Measurements from ENCODE around the gene PTPRR. TPM values are rescaled to one million over a fixed set of nuclear protein-coding genes. Genes with fewer than 3 reads are reported as not detected.

Gene PTPRR
- total and polyA plus RNA-seq, 8 donors, result 0.45 to 11.1 (median 3.9) TPM; not detected in 2

DNA sequence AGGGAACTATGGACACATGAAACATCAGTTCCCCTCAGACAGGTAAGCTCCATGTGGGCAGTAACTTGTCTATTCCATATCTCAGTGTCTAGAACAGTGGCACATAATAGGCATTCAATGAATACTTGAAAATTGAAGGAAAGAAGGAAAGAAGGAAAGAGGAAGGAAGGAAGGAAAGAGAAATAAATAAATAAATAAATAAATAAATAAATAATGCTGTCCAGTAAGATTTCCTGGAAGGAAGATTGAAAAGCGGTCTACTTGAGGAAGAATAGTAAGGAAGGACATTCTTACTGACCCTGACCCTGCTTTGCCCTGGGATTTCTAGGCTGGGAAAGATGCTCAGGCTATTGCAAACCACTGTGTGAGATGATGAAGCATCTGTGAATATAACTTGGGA, 91.5 kb downstream of the PTPRR start:
- intact Hi-C loops (cut with DNase I; ENCODE audit: low total_unique reads), result no loop called here
- Histone ChIP-seq H3K36me3 (no peaks in the 10 kb centered on the region), H3K27ac (no peak overlapping the region), H3K9me3 (no peaks in the 10 kb centered on the region), H3K4me3 (no peak overlapping the region), H3K27me3 (no peaks in the 10 kb centered on the region), H3K4me1 (no peaks in the 10 kb centered on the region)
- no peak for DNase-seq
- 86 to 95% (median 91%) methylated on average over 1 of the region's 1 CpG for WGBS, 5 donors
- TF ChIP-seq, protein P1, sequence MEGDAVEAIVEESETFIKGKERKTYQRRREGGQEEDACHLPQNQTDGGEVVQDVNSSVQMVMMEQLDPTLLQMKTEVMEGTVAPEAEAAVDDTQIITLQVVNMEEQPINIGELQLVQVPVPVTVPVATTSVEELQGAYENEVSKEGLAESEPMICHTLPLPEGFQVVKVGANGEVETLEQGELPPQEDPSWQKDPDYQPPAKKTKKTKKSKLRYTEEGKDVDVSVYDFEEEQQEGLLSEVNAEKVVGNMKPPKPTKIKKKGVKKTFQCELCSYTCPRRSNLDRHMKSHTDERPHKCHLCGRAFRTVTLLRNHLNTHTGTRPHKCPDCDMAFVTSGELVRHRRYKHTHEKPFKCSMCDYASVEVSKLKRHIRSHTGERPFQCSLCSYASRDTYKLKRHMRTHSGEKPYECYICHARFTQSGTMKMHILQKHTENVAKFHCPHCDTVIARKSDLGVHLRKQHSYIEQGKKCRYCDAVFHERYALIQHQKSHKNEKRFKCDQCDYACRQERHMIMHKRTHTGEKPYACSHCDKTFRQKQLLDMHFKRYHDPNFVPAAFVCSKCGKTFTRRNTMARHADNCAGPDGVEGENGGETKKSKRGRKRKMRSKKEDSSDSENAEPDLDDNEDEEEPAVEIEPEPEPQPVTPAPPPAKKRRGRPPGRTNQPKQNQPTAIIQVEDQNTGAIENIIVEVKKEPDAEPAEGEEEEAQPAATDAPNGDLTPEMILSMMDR (IDR thresholded peaks at IDR 0.05), result no peak
- TF ChIP-seq POLR2A (IDR thresholded peaks at IDR 0.05) (no peak), POLR2AphosphoS5 (IDR thresholded peaks at IDR 0.05) (no peak), EP300 (IDR thresholded peaks at IDR 0.05) (no peak)

DNA sequence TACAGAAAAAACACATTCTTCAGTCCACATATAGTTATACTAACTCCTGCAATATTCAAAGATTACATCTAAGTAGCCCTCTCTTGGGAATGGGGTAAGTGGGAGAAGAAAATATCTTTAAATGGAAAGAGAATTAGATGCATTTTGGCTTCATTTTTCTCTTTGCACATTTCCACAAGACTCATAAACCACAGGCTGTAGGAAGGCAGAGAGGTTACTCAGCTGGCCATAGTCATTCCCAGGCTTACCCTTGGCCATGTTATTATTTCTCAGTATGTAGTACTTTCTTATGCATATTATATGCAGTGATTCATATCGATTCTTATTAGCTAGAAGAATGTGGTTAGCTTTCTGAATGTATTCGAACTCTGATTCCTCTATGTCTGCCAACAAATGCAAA, 92.2 kb downstream of the PTPRR start:
- no peak for TF ChIP-seq POLR2A (IDR thresholded peaks at IDR 0.05)
- TF ChIP-seq, protein P1 (IDR thresholded peaks at IDR 0.05), result no peak
- TF ChIP-seq EP300 (IDR thresholded peaks at IDR 0.05), result no peak
- no peak for TF ChIP-seq POLR2AphosphoS5 (IDR thresholded peaks at IDR 0.05)
- WGBS, 5 donors, result 72 to 86% (median 84%) methylated on average over 2 of the region's 2 CpGs
- intact Hi-C loops (cut with DNase I; ENCODE audit: low total_unique reads), result no loop called here
- H3K4me1 ChIP-seq, result no peaks in the 10 kb centered on the region
- H3K36me3 ChIP-seq, result no peaks in the 10 kb centered on the region
- H3K27me3 ChIP-seq, result no peaks in the 10 kb centered on the region
- no peak for DNase-seq
- H3K4me3 ChIP-seq, result no peak overlapping the region
- H3K9me3 ChIP-seq, result no peaks in the 10 kb centered on the region
- H3K27ac ChIP-seq, result no peak overlapping the region

DNA sequence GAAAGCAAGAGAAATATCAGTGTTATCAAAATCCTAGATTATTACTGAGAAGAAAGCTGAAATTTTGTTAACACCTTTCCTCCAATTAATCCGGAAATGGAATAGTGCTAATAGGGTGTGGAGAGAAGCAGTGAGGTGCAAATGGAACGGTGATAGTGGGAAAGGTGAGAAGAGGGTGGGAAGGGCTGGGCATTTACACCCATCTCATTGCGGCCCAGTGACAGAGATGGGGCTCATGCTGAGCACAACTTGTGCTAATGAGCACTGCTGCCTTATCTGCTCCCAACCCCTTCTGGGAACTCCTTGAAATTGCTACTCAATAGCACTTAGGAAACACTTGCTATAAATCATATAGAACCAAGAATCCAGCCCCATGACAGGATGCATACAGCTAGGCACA, 94.4 kb downstream of the PTPRR start:
- no peaks in the 10 kb centered on the region for H3K36me3 ChIP-seq
- no peak for DNase-seq
- 54 to 77% (median 66%) methylated on average over 3 of the region's 3 CpGs for WGBS, 5 donors
- H3K9me3 ChIP-seq, result no peaks in the 10 kb centered on the region
- H3K27ac ChIP-seq, result no peak overlapping the region
- no peak overlapping the region for H3K4me3 ChIP-seq
- H3K4me1 ChIP-seq, result no peaks in the 10 kb centered on the region
- TF ChIP-seq POLR2AphosphoS5 (IDR thresholded peaks at IDR 0.05), result no peak
- TF ChIP-seq, protein P1 (IDR thresholded peaks at IDR 0.05), result no peak
- no peak for TF ChIP-seq EP300 (IDR thresholded peaks at IDR 0.05)
- no peak for TF ChIP-seq POLR2A (IDR thresholded peaks at IDR 0.05)
- intact Hi-C loops (cut with DNase I; ENCODE audit: low total_unique reads), result no loop called here
- H3K27me3 ChIP-seq, result no peaks in the 10 kb centered on the region

DNA sequence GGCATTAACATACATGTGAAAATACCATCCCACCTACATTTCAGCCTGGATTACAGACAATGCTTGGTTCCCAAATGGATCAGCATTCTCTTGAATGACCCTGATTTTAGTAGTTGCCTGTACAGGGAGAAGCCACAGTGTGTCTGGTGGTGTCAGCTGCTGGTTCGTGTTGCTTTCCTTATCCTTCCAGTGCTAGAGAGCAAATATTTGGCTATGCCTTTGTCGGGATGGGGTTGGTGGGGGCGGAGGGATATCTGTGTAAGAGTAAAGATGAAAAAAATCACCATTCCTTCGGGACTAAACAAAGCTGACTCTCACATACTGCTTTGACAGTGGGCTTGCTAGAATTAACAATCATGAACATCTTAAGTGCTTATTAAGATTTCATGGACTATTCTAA, 96.0 kb downstream of the PTPRR start:
- no peaks in the 10 kb centered on the region for H3K4me1 ChIP-seq
- no peak overlapping the region for H3K27ac ChIP-seq
- H3K9me3 ChIP-seq, result peaks cover 0 to 3% (median 0%) of the 10 kb centered on the region in 4 donors
- DNase-seq, result no peak
- 19 to 49% (median 29%) methylated on average over 4 of the region's 4 CpGs for WGBS, 5 donors
- H3K4me3 ChIP-seq, result no peak overlapping the region
- H3K27me3 ChIP-seq, result no peaks in the 10 kb centered on the region
- TF ChIP-seq, protein P1 (IDR thresholded peaks at IDR 0.05), result no peak
- TF ChIP-seq EP300 (IDR thresholded peaks at IDR 0.05), result no peak
- TF ChIP-seq POLR2AphosphoS5 (IDR thresholded peaks at IDR 0.05), result no peak
- no peak for TF ChIP-seq POLR2A (IDR thresholded peaks at IDR 0.05)
- H3K36me3 ChIP-seq, result no peaks in the 10 kb centered on the region
- intact Hi-C loops (cut with DNase I; ENCODE audit: low total_unique reads), result no loop called here

All from stomach (tissue), 9 donors.